GM21526 (cell line): ENCODE results near the gene U2AF2.

Experiments used
- ATAC-seq: cut with Tn5 transposase; IDR thresholded peaks from one replicate; pipeline ENCODE4 v1.9.1; 2021; ENCODE audit warnings: moderate library complexity; ENCODE audit not compliant: unreplicated experiment, low FRiP score

The U2AF2 gene

DNA sequence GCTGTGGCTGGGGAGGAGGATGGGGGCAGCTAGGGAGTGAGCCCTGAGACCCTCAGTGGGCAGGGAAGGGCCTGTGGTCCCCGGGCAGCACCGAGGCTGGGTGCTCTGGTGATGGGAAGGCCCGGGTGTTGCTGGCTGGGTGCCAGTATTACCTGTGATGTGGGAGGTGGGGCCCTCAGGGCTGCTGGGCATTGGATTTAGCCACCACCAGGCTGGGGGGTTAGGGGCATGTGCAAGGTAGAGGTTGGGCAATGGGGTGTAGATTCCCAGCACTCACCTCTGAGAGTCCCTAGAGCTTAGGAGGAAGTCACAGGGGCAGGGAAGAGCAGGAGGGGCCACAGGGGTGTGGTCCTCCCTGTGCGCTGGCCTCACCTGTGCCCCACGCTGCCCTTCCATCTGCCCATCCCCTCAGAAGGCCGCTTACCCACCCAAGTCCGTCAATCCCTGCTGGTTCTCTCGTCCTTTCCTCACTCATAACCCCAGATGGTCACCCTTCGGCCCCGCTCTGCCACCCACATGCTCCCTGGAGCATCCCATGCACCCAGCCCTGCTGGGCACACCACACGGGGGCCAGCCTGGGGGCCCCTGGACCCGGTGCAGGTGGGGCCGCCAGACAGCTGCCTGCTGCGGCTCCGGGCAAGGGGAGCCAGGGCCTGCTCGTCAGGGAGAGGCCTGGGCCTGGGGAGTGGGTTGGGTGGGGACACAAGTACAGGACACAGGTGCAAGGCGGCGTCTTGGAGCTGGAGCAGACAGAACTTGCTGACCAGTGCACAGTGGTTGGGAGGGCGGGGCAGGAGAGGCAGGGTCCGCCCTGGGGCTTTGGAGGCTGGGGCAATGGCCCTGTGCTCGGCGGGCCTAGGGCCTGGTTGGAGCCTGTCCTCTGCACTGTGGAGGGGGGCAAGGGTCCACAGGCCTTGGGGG, 32.7 kb downstream of the U2AF2 start:
- no peak for ATAC-seq

DNA sequence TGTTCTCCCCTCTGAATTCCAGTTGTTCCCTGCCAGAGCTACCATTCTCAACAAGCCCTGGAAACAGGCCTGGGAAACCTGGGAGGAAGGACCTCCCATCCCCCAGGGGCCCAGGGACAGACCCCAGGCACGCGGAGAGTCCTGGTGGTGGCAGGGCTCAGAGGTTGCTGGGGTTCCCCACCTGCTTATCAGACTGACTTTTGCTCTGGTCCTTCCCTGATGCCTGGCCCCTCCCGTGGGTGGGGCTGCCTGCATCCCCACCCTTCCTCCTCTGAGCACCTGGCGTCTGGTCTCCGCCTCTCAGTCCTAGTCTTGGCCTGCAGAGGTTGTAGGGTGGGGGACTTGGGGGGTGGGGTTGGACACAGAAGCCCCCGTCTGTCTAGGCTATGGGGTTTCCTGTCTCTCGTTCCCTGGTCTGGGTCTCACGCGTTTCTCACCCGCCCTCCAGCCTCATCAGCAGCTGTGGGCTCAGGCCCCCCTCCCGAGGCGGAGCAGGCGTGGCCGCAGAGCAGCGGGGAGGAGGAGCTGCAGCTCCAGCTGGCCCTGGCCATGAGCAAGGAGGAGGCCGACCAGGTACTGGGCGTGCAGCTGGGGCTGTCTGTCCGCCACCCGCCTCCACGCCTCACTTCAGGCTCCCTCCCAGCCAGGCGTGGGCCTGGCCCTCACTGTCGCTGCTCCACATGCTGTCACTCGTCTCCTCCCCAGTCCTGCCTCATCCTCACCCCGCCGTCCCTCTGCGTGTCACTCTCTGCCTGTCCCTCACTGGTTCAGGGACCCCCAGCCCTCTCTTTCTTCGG, 33.8 kb downstream of the U2AF2 start:
- no peak for ATAC-seq

DNA sequence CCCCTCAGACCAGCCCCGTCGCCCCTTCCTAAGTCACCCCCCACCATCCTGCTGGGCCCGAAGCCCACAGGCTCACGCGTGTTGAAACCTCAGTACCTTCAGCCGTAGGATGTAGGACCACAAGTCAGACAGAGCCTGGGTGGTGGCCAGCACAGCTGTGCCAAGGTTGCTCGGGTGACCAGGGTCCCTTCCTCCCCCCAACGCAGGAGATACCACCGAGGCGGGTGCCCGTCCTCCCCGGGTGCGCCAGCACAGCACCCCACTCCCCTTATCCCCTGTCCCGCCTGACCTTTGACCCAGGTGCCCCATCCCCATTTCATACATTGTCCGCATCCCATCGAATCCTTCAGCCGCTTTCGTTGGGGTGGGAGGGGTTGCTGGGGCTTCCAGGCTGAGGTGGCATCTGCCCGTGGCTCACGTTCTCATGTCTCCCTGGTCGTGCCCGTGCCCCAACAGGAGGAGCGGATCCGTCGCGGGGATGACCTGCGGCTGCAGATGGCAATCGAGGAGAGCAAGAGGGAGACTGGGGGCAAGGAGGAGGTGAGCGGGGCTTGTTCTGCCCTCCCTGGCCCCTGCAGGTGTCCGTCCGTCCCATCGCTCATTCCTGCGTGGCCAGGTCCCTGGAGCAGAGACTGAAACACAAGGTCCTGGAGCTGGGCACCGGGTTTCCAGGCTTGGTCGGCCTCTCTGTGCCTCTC, 34.7 kb downstream of the U2AF2 start:
- ATAC-seq = no peak

DNA sequence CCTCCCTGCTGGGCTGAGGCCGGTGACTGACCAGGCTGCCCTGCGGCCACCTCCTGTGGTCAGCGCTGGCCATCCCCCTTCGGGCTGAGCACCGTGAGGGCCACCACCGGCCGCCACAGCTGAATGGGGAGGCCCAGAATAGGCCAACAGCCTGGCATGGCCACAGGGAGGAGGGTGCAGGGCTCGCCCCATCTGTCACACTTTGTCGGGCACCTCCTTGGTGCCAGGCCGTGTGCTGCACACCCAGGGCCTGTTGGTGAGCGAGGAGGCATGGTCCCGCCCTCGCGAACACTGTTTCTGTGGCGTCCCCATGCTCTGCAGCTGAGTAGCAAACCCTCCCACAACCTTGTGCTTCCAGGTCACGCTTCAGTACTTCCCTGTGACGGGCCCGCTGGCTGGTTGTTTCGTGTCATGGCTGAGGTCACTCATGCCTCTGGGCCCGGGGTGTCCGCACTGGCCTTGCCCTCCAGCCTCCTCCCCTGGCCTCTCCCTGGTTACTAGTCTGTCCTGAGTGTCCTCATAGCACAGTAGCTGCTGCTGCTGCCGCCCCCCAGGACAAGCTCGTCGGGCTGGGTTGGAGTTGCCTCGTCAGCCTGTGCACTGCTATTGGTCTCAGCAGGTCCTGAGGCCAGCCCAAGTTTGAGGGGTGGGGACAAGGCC, 35.4 kb downstream of the U2AF2 start:
- no peak for ATAC-seq

DNA sequence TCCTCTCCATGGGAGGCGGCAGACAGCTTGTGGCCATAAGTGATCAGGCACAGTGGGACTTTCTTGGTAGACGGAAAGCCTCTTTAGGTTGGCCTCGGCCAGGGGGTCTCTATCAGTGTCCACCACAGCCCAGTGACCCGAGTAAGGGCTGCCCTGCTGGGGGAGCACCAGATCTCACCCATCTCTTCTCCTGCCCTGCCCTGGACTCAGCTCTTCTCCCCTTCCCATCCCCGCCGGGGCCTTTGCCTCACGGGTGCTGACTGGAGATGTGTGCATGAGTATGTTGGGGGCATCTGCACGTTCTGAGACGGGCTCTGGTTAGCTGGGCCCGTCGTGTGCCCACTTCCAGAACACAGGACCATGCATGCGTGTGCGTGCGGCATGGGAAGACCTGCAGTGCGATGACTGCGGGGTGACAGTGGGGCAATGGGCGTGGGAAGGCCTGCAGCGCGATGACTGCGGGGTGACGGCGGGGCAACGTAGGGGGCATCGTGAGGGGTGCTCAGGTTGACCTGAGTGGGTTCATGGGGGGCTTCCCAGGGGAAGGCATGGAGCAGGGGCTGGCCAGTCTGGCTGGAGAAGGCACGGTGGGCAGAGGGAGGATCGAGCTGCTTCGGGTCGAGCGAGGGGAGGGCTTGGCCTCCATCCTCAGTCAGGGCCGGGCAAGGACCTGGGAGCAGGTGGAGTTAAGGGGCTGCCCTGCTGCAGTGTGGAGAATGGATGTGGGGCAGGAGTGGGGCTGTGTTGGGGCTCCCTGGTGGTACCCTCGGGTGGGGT, 36.1 kb downstream of the U2AF2 start:
- ATAC-seq = no peak

DNA sequence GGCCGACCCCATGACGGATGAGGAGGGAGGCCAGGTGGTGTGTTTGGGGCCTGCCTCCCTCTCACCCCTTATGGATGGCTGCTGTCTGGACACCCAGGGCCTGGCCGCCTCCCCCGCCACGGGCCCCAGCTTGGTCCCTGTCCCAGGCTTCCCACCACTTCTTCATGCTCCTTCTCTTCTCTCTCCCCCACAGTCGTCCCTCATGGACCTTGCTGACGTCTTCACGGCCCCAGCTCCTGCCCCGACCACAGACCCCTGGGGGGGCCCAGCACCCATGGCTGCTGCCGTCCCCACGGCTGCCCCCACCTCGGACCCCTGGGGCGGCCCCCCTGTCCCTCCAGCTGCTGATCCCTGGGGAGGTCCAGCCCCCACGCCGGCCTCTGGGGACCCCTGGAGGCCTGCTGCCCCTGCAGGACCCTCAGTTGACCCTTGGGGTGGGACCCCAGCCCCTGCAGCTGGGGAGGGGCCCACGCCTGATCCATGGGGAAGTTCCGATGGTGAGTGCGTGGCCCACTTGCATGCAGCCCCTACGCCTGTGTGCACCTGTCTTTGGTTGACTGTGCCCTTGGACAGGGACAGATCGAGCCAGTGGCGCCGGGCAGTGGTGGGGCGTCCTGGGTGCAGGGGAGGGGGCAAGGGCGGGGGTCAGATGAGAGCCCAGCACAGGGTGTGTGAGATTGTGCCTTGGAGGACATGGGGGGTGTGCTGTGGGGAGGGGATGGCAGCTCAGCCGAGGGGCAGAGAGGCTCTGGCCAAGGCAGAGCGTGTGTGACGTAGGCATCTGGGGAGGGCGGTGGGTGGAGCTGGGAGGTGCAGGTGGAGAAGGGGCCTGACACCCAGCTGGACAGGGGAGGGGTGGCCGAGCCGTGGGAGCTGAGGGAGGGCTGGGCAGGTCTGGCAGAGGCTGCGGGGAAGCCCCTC, 37.0 kb downstream of the U2AF2 start:
- ATAC-seq = no peak

DNA sequence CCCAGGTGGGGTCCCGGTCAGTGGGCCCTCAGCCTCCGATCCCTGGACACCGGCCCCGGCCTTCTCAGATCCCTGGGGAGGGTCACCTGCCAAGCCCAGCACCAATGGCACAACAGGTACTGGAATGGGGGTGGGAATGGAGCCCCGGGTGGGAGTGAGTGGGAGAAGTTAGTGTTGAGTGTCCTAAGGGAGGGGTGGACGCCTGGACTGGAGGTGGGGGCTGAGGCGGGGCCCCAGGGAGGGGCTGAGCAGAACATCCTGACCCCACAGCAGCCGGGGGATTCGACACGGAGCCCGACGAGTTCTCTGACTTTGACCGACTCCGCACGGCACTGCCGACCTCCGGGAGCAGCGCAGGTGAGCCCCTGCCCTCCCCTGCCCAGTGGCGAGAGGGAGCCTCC, 37.8 kb downstream of the U2AF2 start:
- ATAC-seq = no peak

DNA sequence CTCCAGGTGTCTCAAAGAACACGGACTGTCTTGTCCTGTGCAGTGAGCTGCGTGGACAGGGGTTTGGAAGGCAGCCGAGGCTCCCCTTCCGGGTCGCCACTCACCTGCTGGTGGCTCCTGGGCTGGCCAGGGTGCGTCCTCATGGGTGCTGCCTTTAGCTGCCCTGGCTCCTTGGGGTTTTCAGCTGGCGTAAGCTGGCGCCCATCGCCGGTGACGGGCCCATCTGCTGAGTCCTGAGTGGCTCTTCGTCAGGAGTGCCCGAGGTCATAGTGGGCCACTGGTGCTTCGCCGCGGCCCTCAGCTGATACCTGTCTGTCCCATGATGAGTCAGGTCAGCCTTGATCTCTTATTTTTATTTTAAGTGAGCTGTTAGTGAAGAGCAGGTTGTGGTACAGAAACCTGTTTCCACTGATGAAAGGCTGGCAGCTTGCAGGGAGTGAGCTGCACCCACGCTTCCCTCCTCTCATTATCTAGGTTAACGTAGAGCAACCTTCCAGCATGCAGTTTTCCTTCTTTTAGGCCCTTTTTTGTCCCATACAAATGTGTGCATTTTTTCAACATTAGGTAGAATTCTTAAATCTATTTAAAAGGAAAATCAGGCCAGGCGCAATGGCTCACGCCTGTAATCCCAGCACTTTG, 38.6 kb downstream of the U2AF2 start:
- ATAC-seq = no peak

DNA sequence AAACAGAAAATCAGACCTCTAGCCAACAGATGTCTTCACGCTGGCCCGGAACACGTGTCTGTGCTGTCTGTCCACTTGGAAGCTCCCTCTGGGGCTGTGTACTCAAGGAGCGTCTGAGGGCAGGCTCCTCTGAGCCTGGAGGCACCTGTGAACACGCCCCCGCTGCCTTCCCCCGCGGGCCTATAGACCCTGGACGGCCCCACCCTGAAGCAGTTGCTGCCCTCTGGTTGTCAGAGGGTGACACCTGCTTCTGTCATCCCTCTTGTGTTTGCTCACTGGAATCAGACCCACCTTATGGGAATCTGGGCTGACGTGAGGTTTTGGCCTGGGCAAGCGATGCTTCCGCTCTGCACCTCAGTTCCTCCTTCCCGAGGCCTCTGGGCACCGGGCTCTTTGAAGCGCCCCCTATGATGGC, 39.4 kb downstream of the U2AF2 start:
- no peak for ATAC-seq

DNA sequence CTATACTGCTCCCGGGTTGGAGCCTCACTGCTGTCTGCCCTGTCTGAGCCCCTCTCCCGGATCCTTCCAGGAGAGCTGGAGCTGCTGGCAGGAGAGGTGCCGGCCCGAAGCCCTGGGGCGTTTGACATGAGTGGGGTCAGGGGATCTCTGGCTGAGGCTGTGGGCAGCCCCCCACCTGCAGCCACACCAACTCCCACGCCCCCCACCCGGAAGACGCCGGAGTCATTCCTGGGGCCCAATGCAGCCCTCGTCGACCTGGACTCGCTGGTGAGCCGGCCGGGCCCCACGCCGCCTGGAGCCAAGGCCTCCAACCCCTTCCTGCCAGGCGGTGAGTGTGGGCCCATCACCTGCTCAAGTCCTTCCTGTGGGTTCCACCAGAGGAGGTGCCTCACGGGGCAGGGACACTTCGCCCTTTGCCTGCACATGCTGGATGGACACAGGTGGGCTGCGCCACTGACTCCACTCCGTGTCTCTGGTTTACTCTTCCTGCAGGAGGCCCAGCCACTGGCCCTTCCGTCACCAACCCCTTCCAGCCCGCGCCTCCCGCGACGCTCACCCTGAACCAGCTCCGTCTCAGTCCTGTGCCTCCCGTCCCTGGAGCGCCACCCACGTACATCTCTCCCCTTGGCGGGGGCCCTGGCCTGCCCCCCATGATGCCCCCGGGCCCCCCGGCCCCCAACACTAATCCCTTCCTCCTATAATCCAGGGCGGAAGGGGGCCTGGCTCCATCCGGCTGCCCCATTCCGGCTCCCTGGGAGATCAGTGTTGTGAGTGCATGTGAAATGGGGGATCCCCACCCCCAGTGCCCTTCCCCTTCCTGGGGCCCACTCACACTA, 40.0 kb downstream of the U2AF2 start:
- ATAC-seq = no peak

DNA sequence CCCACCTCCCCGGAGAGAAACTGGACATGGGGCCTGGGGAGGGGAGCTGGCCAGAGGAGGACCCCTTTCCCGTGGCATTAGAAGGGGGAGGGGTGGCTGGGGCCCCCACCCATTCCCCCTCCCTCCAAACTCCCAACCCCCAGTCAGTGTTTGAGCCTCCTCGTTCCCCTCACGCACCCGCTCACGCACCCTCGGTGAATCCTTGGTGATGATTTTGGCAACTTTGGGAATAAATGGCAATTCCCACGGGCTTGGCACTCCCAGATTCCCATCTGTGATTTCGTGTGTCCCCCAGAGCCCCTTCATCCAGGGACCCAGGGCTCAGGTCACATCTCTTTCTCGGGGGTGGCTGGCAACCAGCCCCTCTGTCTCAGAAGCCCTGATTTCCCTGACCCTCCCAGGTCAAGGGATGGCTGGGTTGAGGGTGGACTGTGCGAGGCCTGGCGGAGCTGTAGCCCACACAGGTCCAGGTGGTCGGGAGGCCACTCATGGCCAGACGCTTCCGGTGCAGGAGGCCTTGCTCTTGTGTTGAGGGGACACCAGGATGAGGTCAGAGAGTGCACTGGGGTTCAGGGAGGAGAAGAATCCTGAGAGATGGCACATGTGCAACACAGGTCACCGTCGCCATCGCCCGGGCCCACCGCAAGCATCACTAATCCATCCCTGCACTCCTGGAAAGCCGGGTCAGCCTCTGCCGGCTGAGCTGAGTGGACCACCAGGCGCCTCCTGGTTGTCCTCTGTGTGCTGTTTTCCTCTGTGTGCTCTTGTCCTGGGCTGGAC, 40.9 kb downstream of the U2AF2 start:
- ATAC-seq = no peak

DNA sequence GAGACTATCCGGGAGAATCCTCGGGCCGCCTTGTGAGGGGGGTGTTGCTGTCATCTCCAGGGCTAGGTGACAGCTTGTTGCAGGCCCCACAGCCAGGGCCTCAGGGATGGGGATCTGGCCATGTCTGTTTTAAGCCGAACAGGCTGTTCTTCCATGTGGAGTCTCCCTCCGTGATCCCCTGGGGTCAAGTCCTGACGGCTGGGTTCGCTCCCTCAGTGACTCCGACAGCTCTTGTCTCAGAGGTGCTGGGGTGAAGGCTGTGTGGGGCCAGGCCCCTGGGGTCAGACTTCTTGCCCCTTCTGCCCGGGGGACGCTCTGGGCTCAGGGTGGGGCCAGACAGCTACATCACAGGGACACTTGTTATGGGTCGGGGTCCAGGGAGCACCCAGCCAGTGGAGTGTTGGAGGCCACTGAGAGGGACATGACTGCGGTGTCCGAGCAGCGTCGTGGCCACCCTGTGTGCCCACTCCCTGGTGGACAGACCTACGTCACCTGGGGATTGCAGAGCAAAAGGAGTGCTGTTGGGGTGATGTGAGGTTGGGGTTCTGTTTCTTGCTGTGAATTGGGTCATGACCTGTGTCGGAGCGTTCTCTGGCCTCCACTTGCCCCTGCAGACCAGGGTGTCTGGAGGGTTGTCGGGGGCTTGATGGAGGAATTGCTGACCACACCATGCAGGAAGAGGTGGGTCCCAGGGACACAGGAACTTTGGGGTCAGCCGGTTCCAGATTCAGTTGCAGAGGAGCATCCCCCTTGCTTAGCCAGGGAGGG, 41.6 kb downstream of the U2AF2 start:
- ATAC-seq = no peak

DNA sequence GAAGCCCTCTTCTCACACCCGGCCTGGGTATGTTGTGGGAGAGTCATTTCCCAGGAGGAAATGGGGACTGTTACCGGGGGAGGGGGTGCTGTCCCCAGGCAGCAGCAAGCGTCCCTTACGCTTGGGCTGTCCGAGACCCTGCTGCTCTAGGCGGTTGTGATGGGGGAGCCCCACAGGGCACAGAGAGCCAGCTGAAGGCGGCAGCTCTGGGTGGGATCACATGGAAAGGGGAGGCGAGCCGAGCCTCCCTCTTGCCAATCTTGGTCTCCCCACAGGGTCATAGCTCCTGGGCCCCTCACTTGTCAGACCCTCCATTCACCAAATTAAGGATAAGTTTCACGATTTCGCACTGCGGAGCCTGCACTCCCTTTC, 42.2 kb downstream of the U2AF2 start:
- no peak for ATAC-seq

DNA sequence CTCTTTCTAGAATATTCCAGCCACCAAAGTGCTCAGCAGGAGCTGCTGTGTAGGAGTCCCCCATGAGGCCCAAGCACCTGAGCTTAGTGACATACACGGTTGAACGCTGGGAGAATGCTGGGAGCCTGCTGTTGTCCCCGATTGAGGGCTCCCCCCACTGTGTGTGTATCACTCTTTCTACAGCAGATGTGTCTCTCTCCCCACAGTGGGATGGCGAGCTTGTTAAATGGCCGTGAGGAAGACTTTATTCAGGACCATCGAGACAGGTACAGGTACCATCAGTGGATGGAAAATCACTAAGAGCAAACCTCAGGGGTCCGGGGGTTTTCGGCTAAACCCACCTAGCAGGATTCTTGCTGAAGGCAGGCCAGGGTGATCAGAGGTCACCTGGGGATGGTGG, 42.9 kb downstream of the U2AF2 start:
- no peak for ATAC-seq

DNA sequence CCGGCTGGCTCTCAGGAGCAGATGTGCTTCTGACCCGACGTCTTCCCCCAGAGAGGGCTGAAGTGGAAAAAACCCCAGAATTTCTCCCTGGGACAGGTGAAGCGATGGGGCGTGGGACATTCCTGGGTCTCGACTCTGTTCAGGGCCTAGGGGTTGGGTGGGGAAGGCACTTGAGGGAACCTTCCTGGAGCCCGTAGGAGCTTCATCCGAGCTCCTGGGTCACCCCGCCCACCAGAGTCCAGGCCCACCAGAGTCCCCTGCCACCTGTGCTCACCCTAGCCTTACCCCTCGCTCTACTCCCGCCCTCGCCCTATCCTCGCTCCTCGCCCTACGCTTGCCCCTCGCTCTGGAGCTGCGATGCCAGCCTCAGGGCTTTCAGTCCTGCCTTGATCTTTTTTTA, 43.4 kb downstream of the U2AF2 start:
- no peak for ATAC-seq

DNA sequence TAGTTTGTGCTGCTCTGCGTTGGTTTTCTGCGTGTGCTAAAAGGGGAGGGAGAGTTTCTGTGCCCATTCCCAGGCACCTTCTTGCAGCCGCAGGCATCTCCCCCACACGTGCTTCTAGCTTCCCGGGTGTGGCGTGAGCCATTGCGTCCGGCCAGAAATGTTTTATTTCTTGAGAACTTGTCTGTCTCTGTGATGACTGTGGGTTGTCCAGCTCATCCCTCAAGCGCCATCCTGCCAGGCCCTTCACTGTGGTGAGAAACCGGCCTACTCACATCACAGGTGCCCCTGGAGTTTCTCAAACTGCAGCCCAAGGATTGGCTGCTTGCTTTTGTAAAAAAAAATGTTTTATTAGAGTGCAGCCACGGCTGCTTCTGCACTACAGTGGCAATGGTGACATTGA, 44.4 kb downstream of the U2AF2 start:
- ATAC-seq = no peak
